K562 (cell line): ENCODE data around the gene CSF2. TPM values are rescaled to one million over a fixed set of nuclear protein-coding genes. Genes with fewer than 3 reads are reported as not detected.

Experiments used
- DNMT1 ChIP-seq: fragments of 450-650 bp; IDR thresholded peaks from 2 replicates; pipeline ENCODE4 v1.6.1; 2016; ENCODE audit warnings: antibody characterized with exemption, mild to moderate bottlenecking
- DPF2 ChIP-seq: fragments of 450-650 bp; IDR thresholded peaks from 2 replicates; pipeline ENCODE4 v1.6.1; 2016
- FOS ChIP-seq: IDR thresholded peaks from 3 replicates; pipeline ENCODE4 v1.6.1; 2011; ENCODE audit not compliant: insufficient read length; ENCODE audit errors: extremely low read depth
- GTF3C2 ChIP-seq: IDR thresholded peaks from 3 replicates; pipeline ENCODE4 v1.6.1; 2011; ENCODE audit warnings: borderline replicate concordance, mild to moderate bottlenecking, moderate library complexity; ENCODE audit not compliant: insufficient read length; ENCODE audit errors: extremely low read depth
- JUND ChIP-seq, 2 experiments: IDR thresholded peaks; 2 replicates in 1 of 2; 3 replicates in 1 of 2; pipeline ENCODE4 v1.6.1; 2011; ENCODE audit warnings: borderline replicate concordance in 2 of 2, low read depth in 2 of 2, low read length in 2 of 2, improper control_type of control experiment in 1 of 2, missing biosample characterization in 1 of 2, missing genetic modification characterization in 1 of 2, missing genetic modification reagents in 1 of 2
- MAFG ChIP-seq: fragments of 450-650 bp; conservative IDR thresholded peaks from 2 replicates; pipeline ENCODE4 v1.6.1; 2016; ENCODE audit warnings: missing genetic modification characterization, missing compliant biosample characterization
- MAZ ChIP-seq, 2 experiments: fragments of 450-650 bp in 1 of 2; sonication (generic) in 1 of 2; formaldehyde crosslinking; IDR thresholded peaks in 1 of 2; conservative IDR thresholded peaks in 1 of 2; 2 replicates each; pipeline versions ENCODE4 v1.4.0 to v1.5.0; 2020; ENCODE audit warnings: mild to moderate bottlenecking in 1 of 2, missing genetic modification reagents in 1 of 2
- NFATC3 ChIP-seq: fragments of 450-650 bp; IDR thresholded peaks from 2 replicates; pipeline ENCODE4 v1.6.1; 2017; ENCODE audit warnings: mild to moderate bottlenecking
- NR4A1 ChIP-seq, 2 experiments: fragments of 250-450 bp in 1 of 2; fragments of 450-650 bp in 1 of 2; sonication (Bioruptor Pico) in 1 of 2; IDR thresholded peaks; 2 replicates each; pipeline versions ENCODE4 v1.4.0 to v1.6.1; 2016 to 2020; ENCODE audit warnings: mild to moderate bottlenecking in 2 of 2, missing compliant biosample characterization in 1 of 2, missing genetic modification characterization in 1 of 2, moderate library complexity in 1 of 2
- RBM39 ChIP-seq: fragments of 200-400 bp; formaldehyde crosslinking; optimal IDR thresholded peaks from 2 replicates; pipeline ENCODE3; 2018; ENCODE audit warnings: low read depth, low read length
- SMAD4 ChIP-seq: fragments of 250-450 bp; sonication (Bioruptor Pico); conservative IDR thresholded peaks from 2 replicates; pipeline ENCODE4 v1.8.0; 2021; ENCODE audit warnings: inconsistent platforms, mild to moderate bottlenecking, moderate library complexity
- SMARCA5 ChIP-seq: fragments of 450-650 bp; IDR thresholded peaks from 2 replicates; pipeline ENCODE4 v1.6.1; 2016
- ZKSCAN3 ChIP-seq: fragments of 250-450 bp; sonication (Bioruptor Pico); IDR thresholded peaks from 2 replicates; pipeline ENCODE4 v1.4.0; 2020
- ZNF184 ChIP-seq: sonication (generic); formaldehyde crosslinking; IDR thresholded peaks from 2 replicates; pipeline ENCODE4 v1.5.0; 2020; ENCODE audit warnings: missing genetic modification reagents
- ZNF584 ChIP-seq: fragments of 200-800 bp; sonication (Bioruptor generic); IDR thresholded peaks from 2 replicates; pipeline ENCODE4 v1.6.1; 2016; ENCODE audit warnings: low read depth, mild to moderate bottlenecking, missing genetic modification characterization, missing compliant biosample characterization
- ZNF695 ChIP-seq: fragments of 450-650 bp; formaldehyde crosslinking; IDR thresholded peaks from 2 replicates; pipeline ENCODE4 v1.4.0; 2020; ENCODE audit warnings: mild to moderate bottlenecking, moderate library complexity
- ZNF696 ChIP-seq: fragments of 250-450 bp; sonication (Bioruptor Pico); conservative IDR thresholded peaks from 2 replicates; pipeline ENCODE4 v1.4.0; 2020; ENCODE audit warnings: mild to moderate bottlenecking, moderate library complexity
- ZNF766 ChIP-seq: fragments of 200-800 bp; sonication (Bioruptor generic); conservative IDR thresholded peaks from 2 replicates; pipeline ENCODE4 v1.6.1; 2016; ENCODE audit warnings: missing genetic modification characterization, missing compliant biosample characterization
- ZSCAN29 ChIP-seq: fragments of 450-650 bp; IDR thresholded peaks from 2 replicates; pipeline ENCODE4 v1.6.1; 2017
- ZZZ3 ChIP-seq: fragments of 450-650 bp; IDR thresholded peaks from 2 replicates; pipeline ENCODE4 v1.6.1; 2016; ENCODE audit warnings: antibody characterized with exemption, mild to moderate bottlenecking, moderate library complexity
- polyA plus RNA-seq, 8 experiments: library from polyadenylated mRNA; depleted of rRNA in 4 of 8; stranded (reverse) in 5 of 8; unstranded in 3 of 8; fragments of >200 nt; fragmentation: Nextera tagmentation in 2 of 8; fragmentation: Illumina TruSeq in 1 of 8; extraction: Ambion mirVana in 2 of 8; extraction: Trizol in 1 of 8; gene quantifications; 2 replicates each; pipeline versions ENCODE4 v1.2.1 to v1.2.3, GENCODE V29; 2011 to 2014; ENCODE audit warnings: inconsistent platforms in 1 of 8, missing spikeins in 1 of 8
- total RNA-seq, 7 experiments: library from RNA; depleted of rRNA in 6 of 7; stranded (reverse); fragments of >200 nt in 6 of 7; fragmentation: Illumina TruSeq in 2 of 7; extraction: Trizol in 2 of 7; gene quantifications; 2 replicates each; pipeline versions ENCODE4 v1.2.1 to v1.2.3, GENCODE V29; 2011 to 2021; ENCODE audit warnings: low replicate concordance in 1 of 7
- TF ChIP-seq, protein P1 (sequence below), 2 experiments: fragments of 450-650 bp in 1 of 2; sonication (generic) in 1 of 2; formaldehyde crosslinking in 1 of 2; IDR thresholded peaks in 1 of 2; conservative IDR thresholded peaks in 1 of 2; 2 replicates each; pipeline versions ENCODE4 v1.6.1 to v1.8.1; 2016 to 2023; ENCODE audit warnings: mild to moderate bottlenecking in 2 of 2, moderate library complexity in 2 of 2, inconsistent platforms in 1 of 2, missing genetic modification reagents in 1 of 2
- TF ChIP-seq, protein P2 (sequence below): fragments of 250-450 bp; sonication (Bioruptor Pico); IDR thresholded peaks from 2 replicates; pipeline ENCODE4 v1.4.0; 2020; ENCODE audit warnings: mild to moderate bottlenecking, moderate library complexity

The CSF2 gene
- total and polyA plus RNA-seq, 9 of the 15 experiments (the other 6 are each of a cell fraction or from before 2014, with no cell fraction given) = 0.25 to 0.29 TPM; not detected in 7

DNA sequence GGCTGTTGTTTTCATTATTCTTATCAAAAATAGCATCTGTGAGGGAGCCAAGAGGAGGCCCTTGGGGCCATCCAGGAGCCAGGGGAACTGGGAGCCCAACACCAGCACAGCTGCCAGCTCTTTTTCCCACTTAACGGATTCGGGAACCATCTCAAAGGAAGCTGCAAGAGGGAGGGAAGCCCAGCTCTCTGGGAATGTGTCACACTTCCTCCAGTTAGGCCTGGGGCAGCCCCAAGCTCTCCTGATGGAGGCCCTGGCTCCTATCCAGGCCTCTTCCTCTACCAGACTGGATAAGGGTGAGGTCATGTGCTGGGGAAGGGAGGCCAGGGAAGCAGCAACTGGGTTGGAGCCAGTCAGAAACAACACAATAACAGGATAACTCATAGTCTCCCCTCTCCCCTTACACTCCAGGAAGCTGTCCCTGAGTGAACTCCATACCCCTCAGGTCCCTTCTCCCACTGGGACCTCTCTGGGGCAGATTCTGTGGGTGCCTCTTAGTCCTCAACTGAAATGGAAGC, 12.7 kb downstream of the CSF2 start (continued):
- TF ChIP-seq ZNF696 (no peak), ZKSCAN3 (CRISPR knock-in tag) (no peak), ZNF184 (CRISPR knock-in tag) (no peak), MAZ (CRISPR knock-in tag; conservative IDR thresholded peaks at IDR 0.05 in 1 of 2, IDR thresholded peaks at IDR 0.05 in 1 of 2) (0 out of 4 replicates have a peak, but pooled peaks of 1 of the 2 experiments have one; percentile 28), ZZZ3 (no peak), RBM39 (no peak), ZNF695 (CRISPR knock-in tag) (no peak), ZSCAN29 (no peak), DNMT1 (no peak), SMARCA5 (no peak), SMAD4 (CRISPR knock-in tag) (peak; percentile 69), GTF3C2 (no peak), MAFG (tag) (no peak), FOS (no peak), JUND (IDR thresholded peaks at IDR 0.05; ENCODE audit: borderline replicate concordance, low read depth, low read length) (peak; percentile 57; the same call in 1 of the 2 replicates), JUND (tag; IDR thresholded peaks at IDR 0.05; ENCODE audit: borderline replicate concordance, low read depth, low read length) (peak; percentile 32; the same call in 1 of the 3 replicates), ZNF766 (peak; percentile 56; the same call in 1 of the 2 replicates), ZNF584 (CRISPR knock-in tag) (peak; percentile 76), NR4A1 (CRISPR knock-in tag; IDR thresholded peaks at IDR 0.05) (no peak), NR4A1 (tag; IDR thresholded peaks at IDR 0.05) (peak; percentile 61), NFATC3 (no peak), DPF2 (0 out of 2 replicates have a peak, but pooled peaks have one; percentile 33)
- TF ChIP-seq, protein P1, sequence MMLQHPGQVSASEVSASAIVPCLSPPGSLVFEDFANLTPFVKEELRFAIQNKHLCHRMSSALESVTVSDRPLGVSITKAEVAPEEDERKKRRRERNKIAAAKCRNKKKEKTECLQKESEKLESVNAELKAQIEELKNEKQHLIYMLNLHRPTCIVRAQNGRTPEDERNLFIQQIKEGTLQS (IDR thresholded peaks at IDR 0.05) = peak; percentile 66
- TF ChIP-seq, protein P1 (CRISPR knock-in tag; conservative IDR thresholded peaks at IDR 0.05) = no peak
- TF ChIP-seq, protein P2, sequence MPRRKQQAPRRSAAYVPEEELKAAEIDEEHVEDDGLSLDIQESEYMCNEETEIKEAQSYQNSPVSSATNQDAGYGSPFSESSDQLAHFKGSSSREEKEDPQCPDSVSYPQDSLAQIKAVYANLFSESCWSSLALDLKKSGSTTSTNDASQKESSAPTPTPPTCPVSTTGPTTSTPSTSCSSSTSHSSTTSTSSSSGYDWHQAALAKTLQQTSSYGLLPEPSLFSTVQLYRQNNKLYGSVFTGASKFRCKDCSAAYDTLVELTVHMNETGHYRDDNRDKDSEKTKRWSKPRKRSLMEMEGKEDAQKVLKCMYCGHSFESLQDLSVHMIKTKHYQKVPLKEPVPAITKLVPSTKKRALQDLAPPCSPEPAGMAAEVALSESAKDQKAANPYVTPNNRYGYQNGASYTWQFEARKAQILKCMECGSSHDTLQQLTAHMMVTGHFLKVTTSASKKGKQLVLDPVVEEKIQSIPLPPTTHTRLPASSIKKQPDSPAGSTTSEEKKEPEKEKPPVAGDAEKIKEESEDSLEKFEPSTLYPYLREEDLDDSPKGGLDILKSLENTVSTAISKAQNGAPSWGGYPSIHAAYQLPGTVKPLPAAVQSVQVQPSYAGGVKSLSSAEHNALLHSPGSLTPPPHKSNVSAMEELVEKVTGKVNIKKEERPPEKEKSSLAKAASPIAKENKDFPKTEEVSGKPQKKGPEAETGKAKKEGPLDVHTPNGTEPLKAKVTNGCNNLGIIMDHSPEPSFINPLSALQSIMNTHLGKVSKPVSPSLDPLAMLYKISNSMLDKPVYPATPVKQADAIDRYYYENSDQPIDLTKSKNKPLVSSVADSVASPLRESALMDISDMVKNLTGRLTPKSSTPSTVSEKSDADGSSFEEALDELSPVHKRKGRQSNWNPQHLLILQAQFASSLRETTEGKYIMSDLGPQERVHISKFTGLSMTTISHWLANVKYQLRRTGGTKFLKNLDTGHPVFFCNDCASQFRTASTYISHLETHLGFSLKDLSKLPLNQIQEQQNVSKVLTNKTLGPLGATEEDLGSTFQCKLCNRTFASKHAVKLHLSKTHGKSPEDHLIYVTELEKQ (CRISPR knock-in tag) = no peak
